Activated T-helper 1 cell treated with anti-CD3 and anti-CD28 coated beads, Interleukin-2, amount 50 U/mL, for 16 hours (primary cell): ENCODE measurements around the gene PLB1.

Experiments
- DNase-seq, 2 donors: peaks; one replicate each; pipeline ENCODE4 v3.0.0-alpha.2; 2020; ENCODE audit warnings: low read depth in 1 of 2, low spot score in 1 of 2

The PLB1 gene

DNA sequence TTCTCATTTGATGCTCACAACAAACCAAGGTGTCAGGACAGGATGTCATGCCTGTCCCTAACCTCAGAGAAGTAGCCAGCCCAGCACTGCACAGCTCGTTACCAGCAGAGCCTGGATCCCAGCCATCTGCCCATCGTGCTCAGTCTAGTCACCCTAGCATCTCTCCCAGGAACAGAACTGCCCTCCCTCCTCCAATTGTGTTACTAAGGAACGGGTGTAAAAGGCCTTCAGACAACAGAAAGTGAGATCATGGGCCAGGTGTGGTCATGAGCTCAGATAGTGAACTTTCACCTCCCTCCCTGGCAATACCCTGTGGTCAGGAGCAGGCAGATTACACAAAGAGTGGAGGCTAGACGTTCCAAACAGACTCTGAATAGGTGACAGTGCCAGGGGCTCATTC, 144.0 kb downstream of the PLB1 start:
- DNase-seq, result no peak

DNA sequence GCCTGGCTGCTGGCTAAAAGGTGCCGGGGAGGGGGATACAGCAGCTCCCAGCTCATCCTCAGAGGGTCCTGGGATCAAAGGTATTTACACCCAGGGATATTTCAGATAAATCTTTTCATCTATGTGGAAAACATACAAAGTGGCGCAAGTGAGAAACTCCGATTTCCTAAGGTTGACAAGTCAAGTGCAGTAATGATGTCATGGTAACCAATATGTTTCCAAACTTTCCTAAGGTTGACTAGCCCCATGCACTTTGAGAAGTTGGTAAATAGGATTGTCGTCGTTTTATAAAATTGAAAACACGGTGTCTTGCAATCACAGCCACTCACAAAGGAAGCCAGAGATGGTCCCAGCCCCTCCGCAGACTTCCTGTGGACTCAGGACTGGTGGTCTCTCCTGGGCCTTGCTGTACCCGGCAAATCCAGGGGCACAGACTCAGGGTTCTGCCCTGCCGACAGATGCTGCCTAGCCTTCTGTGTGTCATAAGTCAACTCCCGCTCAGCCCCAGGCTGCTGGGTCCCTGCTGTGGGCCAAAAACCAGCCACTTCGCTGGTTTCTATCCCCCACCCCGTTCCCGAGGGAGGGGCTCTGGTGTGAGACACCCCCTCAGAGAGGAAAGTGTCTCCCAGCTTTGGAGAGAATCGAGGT, 144.5 kb downstream of the PLB1 start:
- DNase-seq, result no peak

DNA sequence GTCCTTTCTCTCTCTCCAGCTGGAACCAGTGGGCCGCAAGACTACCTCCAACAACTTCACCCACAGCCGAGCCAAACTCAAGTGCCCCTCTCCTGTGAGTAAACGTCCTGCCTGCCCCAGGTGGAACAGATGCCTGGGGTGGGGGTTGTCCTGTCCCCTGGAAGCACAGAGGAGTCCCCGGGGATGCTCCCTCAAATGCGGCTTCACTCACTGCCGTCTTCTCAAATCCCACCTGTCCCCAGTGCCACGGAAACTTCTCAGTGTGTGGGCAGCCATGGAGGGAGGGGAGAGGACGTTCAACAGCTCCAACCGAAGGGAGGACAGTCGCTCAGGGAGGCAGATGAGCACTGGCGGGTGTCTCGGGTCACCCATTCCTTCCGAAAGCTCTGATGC, 145.0 kb downstream of the PLB1 start:
- no peak for DNase-seq

DNA sequence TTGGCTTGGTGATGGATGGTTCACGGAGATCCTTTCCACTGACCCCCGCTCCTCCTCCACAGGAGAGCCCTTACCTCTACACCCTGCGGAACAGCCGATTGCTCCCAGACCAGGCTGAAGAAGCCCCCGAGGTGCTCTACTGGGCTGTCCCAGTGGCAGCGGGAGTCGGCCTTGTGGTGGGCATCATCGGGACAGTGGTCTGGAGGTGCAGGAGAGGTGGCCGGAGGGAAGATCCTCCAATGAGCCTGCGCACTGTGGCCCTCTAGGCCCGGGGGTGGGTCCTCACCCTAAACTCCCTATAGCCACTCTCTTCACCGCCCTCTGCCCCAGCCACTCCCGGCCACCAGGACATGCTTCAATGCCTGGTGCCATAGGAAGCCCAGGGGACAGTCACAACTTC, 146.9 kb downstream of the PLB1 start:
- DNase-seq, result no peak

DNA sequence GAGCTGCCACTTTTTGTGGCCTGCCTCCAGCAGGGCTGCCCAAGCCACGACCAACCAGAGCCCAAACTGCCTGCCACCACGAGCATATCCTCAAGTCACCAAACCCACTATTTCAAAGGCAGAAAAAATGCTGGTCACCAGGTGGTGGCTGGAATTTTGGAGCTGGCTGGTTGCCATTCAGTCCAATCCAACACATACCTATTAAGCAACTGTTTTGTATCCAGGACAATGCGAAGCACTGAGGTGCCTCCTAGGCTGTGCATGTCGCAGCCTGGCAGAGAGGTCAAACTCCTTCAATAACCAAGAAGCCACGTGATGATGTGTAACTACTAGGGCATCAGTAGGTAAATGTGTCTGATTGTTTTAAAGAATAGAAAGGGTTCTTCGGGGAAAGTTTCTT, 147.5 kb downstream of the PLB1 start:
- no peak for DNase-seq

DNA sequence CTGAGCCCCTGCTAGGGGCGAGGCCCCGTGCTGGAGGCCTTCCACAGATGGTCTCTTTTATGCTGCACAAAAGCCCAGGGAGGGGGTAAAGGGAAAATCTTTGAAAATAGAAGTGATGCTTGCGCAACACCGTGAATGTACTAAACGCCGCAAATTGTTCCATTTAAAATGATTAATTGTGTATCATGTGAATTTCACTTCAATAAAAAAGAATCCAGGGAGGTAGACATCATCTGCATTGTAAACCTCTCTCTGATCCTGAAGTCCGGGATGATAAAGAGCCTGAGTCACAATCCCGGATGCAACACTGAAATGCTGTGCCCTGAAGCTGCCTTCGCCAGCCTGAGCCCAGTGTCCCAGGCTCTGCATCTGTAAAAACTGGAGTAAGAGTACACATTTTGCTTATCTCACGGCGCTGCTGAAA, 148.1 kb downstream of the PLB1 start:
- no peak for DNase-seq

DNA sequence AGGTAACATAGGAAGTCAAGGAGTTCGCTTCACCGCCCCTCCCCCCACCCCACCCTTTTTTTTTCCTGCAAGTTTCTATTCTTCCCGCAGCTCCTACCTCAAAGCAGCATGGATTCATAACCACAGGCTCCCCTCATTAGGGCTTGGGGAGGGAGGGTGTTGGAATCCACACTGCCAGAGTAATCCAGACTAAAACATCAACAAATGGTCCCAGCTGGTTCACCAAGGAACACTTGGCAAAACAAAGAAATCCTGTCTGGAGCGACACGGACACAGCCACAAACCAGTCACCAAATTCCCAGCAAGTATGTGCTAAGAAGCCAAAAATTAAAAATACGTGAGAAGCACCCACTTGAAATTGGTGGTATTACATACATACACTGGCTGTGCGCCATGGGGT, 148.9 kb downstream of the PLB1 start:
- DNase-seq, result no peak

DNA sequence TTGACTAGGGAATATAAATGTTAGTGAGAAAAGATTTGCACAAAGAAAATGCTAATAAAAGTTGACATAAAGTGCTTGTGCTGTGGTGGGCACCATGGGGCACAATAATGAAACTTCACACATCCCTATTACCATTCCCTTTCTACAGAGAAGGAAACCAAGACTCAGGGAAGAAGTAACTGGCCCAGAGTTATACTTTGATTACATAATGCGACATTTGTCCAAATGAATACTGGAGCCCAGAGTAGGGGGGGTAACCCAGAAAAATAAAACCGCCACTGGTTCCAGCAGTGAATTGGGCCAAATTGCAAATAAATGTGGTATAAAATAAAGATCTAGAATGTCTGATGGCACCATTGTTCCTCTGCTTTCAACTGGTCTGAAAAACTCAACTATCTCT, 149.7 kb downstream of the PLB1 start:
- no peak for DNase-seq

DNA sequence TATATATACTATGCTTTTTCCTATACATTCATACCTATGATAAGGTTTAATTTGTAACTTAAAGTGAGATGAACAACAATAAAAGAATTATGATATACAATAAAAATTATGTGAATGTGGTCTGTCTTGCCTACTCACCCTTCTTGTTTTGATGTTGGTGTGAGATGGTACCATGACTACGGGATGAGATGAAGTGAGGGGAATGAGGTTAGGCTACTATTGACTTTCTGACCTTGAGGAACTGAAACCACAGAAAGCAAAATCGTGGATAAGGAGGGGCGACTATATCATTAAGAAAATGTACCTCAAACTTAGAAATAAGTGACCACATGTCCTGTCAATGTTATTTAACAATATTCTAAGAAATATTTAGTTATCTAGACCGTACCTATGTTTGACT, 151.8 kb downstream of the PLB1 start:
- no peak for DNase-seq

DNA sequence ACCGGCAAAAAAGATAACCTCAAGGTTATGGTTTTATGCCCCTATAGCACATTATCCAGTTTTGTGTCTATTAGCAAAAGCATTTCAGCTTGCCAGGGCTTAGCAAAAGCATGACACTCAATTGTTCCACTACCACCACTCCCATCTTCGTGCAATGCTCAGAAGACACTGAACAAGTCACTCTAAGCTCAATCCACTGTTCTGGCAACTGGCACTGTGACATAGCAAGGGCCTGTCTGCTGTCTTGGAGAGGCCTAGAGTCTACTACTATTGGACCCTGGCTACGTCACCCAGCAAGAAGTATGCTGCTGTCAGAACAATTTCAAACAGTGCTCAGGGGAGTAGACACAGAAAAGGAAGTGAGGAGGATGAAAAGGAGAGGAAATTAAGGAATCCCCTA, 152.3 kb downstream of the PLB1 start:
- DNase-seq, result no peak

DNA sequence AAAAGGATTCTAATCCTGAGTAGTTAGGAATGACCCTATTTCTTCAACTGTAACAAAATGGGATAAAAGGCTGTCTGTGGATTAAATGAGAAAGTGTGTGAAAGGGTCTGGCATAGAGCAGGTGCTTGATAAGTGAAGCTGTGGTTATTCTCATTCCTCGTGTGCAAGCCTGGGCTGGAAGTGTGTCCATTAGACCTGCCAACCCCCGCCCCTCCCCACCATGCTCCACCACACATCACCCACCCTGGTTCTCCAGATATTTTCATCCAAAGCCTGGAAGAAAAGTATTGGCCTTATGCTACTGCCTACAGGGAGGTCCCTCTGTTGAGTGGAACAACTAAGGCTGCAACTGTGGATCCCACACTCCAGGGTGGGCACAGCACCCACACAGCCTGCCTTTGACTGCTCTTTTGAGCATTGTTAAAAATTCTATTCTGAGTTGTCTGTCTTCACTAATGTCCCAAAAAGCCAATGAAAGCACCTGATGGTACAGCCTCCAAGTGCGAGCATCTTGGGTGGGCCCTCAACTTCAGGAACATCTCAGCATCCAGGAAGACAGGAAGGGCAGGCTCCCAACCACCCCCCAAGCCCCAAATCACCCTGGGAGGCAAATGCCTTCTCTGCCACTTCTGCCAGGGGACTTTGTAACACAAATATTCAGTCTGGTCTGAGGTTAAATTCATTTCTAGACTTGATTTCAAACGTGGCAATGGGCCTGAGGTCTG, 153.0 kb downstream of the PLB1 start:
- no peak for DNase-seq

DNA sequence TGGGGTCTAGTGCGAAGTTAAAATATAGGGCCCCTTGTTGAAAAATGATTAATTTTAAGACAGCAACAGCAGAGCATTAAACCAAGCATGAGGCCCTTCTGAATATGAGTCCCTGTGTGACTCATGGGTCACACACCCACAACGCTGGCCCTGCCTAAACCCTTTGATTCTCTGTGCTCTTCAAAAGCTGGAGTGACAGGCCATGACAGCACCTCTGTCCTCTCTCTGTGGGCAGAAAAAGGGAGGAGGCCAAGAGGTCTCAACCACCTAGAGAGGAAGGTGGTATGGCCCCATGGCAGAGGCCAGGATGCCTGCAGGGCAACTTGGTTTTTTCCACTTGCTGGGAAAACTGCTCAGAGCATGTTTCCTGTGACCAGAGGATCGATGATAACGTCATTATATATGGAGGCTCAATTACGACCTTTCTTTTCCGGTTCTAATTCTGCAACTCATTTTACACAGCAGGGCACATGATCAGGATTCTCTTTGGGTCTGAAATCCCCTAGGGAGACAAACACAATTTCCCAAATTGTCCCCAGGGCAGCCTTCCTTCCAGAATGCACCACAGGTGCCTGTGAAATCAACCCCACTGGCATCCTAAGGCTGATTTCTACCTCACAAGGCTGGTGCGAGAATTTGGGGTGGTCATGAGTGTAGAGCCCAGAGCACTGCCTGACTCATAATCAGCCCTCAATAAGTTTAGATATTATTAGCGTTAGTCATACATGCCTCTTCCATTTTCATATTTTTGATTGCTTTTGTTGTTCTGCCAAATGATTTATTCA, 153.8 kb downstream of the PLB1 start:
- DNase-seq, result no peak

DNA sequence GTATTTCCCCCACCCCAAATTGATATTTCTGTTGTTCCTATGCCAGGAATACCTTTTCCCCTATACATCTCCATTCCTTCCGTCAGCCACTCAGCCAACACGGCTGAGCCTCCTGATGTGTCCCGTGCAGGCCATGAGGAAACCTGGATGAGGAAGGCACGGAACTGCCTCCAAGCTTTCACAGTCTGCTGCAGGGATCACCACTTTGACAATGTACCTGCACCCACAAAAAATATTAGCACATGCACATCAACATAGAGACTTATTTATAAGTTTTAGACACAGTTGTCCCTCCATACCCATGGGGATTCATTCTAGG, 154.4 kb downstream of the PLB1 start:
- no peak for DNase-seq

DNA sequence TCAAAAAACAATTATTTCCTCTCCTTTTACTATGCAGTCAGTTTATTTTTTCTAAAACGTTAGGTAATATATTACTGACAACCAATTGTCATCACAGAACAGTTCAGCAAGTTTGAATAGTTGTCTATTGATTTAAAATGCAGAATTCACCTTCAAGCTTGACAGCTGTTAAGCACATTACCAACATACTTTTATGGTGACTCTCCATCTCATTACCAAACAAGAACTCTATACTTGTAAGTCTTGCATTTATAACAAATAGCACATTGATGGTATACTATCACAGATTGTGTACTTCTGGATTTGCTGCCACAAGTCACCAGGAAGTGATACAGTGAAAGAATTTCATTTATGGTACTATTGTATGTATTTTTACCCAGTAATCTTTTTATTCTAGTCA, 156.4 kb downstream of the PLB1 start:
- DNase-seq, result no peak

DNA sequence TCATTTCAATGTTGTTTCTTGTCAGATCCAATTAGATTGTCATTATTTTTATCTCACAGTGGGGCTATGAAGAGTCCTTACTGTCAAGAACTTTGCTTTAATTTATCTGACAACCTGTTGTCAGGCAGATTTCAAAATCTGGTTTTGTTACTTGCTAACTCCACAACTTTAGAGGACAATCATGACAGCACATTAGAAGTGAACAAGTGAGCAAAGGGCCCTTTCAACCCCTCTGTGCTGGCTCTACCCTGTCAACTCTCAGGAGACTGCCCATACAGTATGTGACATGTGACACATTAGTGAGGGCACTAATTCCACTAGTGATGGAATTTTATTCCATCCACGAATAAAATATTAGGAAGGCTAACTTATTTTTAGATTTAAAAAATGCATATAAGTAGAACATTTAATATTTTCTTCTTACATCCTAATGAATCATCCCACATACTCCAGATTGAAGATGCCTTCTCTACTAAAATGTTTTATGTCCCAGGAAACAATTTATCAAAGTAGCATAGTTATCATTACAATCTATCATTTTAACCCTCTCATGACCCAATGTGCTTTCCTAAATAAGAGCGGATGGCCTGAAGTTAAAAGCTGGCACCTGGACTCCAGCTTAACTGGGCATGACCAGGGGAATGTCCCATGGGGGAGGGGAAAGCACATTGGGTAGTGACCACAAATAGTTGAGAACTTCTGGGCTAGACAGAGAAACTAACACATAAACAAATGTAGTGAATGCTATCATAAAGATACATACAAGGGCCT, 158.2 kb downstream of the PLB1 start:
- DNase-seq, result no peak

DNA sequence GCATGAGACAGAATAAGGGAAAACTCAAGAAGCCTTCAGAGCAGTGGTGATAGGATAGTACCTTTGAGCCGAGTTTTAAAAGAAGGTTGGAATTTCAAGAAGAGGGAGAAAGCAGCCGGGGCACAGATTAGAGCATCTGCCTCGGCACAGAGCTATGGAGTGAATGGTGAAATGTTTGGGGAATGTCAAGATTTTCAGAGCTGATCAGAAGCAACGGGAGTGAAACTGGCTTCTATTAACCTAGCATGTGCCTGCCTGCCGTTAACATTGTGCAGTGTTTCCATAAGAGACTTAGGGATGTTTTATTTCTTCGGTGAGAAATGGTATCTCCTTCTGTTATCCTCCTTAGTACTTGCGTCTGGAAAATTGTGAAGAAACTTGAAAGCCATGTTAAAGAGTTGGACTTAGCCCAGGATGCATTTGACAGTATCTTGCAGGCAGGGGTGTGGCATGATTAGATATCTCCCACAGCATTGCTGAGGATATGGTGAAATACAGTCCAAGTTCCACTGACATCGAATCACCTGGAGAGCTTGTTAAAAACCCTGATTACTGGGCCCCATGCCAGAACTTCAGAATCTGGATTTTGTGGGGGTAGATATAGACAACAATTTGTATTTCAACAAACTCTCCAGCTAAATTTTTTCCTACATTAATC, 158.9 kb downstream of the PLB1 start:
- no peak for DNase-seq

DNA sequence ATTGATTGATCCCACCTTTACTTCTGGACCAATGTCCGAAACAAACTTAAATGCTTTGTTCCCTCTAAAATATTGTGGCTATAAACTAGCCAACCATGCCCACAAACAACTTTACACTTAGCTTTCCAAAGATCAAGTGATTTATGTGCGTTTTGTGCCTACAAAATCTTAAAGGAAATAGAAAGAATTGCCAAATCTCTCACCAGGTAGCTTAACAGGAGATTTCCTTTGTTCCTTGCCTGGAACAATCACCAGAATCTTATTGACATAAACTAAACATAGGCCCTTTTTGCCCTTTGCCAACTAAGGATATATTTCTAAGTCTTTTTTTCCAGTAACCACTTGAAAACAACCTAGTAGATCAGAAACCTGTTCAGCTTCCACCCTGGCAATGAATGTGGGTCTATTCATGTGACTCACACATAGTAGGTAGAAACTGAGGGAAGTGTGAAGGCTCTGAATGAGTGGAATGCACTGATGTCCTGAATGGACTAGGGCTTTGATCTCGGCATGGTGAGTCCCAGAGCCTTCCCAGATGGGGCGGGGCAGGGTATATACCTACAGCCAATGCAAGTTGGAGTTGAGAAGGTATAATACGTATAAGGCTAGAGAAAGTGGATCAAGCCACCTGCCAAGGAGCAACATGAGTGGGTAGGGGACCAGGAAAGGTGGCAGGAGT, 161.2 kb downstream of the PLB1 start:
- no peak for DNase-seq

DNA sequence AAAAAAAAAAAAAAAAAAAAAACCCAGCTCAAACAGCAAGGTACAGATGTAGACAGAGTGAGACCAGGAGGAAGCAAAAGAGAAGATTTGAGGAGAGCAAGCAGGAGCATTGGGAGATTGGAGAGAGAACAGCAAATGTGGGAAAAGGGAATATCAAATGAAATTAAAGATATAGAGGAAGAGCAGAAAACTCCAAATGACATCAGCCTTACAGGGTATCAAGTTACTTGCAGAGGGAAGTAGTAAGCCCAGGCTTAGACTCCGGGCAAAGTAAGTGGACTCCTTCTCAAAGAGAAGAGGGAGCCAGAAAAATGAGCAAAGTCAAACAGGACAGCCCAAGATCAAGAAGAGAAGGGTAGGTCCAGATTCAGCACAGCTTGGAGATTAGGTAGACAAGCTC, 162.5 kb downstream of the PLB1 start:
- no peak for DNase-seq

DNA sequence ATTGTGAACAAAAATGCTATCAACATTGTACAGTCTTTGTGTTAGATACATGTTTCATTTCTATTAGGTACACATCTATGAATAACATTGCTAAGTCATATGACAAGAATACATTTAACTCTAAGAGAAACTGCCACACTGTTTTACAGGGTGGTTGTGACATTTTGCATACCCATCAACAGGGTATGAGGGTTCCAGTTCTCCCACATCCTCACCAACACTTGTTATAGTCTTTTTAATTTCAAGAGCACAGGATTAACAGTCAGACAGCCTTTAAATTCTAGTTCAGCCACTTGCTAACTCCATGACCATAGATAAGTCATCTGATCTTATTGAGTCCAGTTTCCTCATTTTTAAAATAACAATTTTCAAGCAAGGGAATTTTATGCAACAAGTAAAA, 163.3 kb downstream of the PLB1 start:
- DNase-seq, result no peak

DNA sequence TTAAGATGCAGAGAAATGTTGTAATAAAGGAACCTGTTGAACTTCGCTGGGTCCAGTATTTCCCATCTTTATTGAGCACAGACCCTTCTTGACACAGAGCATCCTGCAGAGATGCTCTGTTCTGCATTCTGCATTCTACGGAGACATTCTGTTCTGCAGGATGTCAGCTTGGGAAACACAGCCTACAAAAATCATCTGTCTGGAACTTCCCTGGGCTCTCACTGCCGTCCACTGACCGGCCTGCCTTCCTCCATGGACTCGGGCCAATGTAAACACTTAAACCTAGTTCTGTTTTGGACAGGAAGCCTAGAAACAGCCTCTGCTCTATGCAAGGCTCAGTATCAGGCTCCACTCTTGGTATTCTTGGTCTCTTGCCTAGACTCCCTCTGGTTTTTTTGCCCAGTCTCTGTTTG, 165.7 kb downstream of the PLB1 start:
- DNase-seq, result no peak

DNA sequence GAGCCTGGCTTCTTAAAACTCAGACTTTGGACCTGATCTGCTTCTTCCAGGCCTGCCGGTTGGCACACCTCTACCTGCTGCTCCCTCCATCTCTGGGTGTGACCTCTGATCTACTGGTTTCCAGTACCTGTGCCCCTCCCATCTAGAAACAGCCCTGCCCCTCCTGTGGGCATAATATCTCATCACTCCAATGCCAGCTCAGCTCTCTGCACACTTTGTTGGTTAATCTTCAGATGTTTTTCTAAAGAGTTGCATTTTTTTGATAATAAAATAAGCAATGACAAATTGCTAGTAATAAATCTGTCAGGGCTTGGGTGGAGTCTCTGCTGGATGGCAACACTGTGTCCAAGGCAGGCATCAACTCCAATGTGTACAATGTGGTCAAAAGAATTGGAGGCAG, 166.2 kb downstream of the PLB1 start:
- DNase-seq, result no peak
